GM18511 (cell line): Measurements from ENCODE around the gene ZNF385D.

Experiments used
- ATAC-seq: cut with Tn5 transposase; IDR thresholded peaks from one replicate; pipeline ENCODE4 v1.9.1; 2021; ENCODE audit warnings: mild to moderate bottlenecking, moderate library complexity; ENCODE audit not compliant: unreplicated experiment

The ZNF385D gene

GRCh38 chr3:21462141-21462540 lies 288.9 kb downstream of the ZNF385D start:
- ATAC-seq = no peak

GRCh38 chr3:21457084-21457483 lies 293.9 kb downstream of the ZNF385D start:
- ATAC-seq = no peak

- no peak for ATAC-seq
Observed at GRCh38 chr3:21449738-21450137, 301.3 kb downstream of the ZNF385D start.

- ATAC-seq = no peak
Observed at GRCh38 chr3:21447476-21448151, 303.4 kb downstream of the ZNF385D start.

GRCh38 chr3:21446945-21447475 lies 304.0 kb downstream of the ZNF385D start:
- ATAC-seq = no peak

- no peak for ATAC-seq
Observed at GRCh38 chr3:21446027-21446426, 305.0 kb downstream of the ZNF385D start.

GRCh38 chr3:21441821-21442220 lies 309.2 kb downstream of the ZNF385D start:
- ATAC-seq = no peak

GRCh38 chr3:21436835-21437234 lies 314.2 kb downstream of the ZNF385D start:
- ATAC-seq = no peak

GRCh38 chr3:21435871-21436270 lies 315.1 kb downstream of the ZNF385D start:
- ATAC-seq = no peak

GRCh38 chr3:21434310-21434709 lies 316.7 kb downstream of the ZNF385D start:
- ATAC-seq = no peak

- no peak for ATAC-seq
Observed at GRCh38 chr3:21433751-21434150, 317.3 kb downstream of the ZNF385D start.

GRCh38 chr3:21426920-21427319 lies 324.1 kb downstream of the ZNF385D start:
- no peak for ATAC-seq

- no peak for ATAC-seq
Observed at GRCh38 chr3:21425715-21426114, 325.3 kb downstream of the ZNF385D start.

GRCh38 chr3:21421096-21421495 lies 329.9 kb downstream of the ZNF385D start:
- ATAC-seq = no peak

GRCh38 chr3:21417991-21418390 lies 333.0 kb downstream of the ZNF385D start:
- ATAC-seq = no peak

GRCh38 chr3:21414506-21414905 lies 336.5 kb downstream of the ZNF385D start:
- ATAC-seq = no peak

- no peak for ATAC-seq
Observed at GRCh38 chr3:21411058-21411457, 340.0 kb downstream of the ZNF385D start.

GRCh38 chr3:21409401-21409800 lies 341.6 kb downstream of the ZNF385D start:
- ATAC-seq = no peak

GRCh38 chr3:21407743-21408142 lies 343.3 kb downstream of the ZNF385D start:
- no peak for ATAC-seq

- ATAC-seq = no peak
Observed at GRCh38 chr3:21405671-21406667, 345.0 kb downstream of the ZNF385D start.

GRCh38 chr3:21398461-21398860 lies 352.5 kb downstream of the ZNF385D start:
- ATAC-seq = no peak
